Measurements from ENCODE around the gene OR52W1. TPM values are rescaled to one million over a fixed set of nuclear protein-coding genes. Genes with fewer than 3 reads are reported as not detected.
"Not testable (repeated sequence)": the region's sequence is repeated elsewhere in the genome, so short reads cannot be mapped to it uniquely, and the experiment has no call there.

Gene OR52W1
- total RNA-seq, 1 donor from 2014 or later: not detected

DNA sequence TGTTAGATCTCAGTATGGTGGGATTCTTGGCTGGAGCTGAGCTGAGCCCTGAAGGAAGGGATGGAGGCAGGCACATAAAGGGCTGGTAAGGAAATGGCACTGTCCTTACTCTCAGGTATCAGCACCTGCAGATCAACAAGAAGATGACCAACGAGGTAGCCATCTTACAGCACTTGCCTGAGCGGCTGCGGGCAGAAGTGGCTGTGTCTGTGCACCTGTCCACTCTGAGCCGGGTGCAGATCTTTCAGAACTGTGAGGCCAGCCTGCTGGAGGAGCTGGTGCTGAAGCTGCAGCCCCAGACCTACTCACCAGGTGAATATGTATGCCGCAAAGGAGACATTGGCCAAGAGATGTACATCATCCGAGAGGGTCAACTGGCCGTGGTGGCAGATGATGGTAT, 42.3 kb downstream of the OR52W1 start:
- no peak for ATAC-seq
- no peak for DNase-seq (ENCODE audit: missing footprints)
- intact Hi-C loops (cut with DNase I): no loop called here

DNA sequence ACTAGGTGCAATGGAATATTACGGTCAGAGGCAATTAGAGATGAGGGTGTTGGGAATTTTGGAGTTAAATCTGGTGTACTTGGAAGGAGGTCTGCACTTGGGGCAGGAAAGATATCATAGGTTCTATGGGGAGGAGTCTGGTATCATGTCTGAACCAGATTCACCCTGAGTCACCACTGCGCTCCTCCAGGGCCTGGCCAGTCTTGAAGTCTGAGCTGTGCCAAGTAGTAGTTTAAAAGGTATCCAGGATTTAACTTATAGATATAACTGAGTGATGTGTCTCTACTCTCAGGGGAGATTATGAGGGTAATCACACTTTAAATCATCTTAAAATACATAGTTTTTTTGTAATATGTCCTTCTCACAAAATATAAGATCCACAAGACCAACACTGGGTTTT, 46.5 kb downstream of the OR52W1 start:
- ATAC-seq (no peak), DNase-seq (ENCODE audit: missing footprints) (no peak)
- intact Hi-C loops (cut with DNase I): no loop called here

- DNase-seq (ENCODE audit: missing footprints): no peak
- intact Hi-C loops (cut with DNase I): no loop called here
Measured at GRCh38 chr11:6248248-6248647, 49.2 kb downstream of the OR52W1 start.

GRCh38 chr11:6248897-6249296, 49.9 kb downstream of the OR52W1 start:
- DNase-seq (ENCODE audit: missing footprints); intact Hi-C loops (cut with DNase I); ATAC-seq: not testable (repeated sequence)

More at GRCh38 chr11:6248248-6248647, 49.2 kb downstream of the OR52W1 start:
- no peak for ATAC-seq

Other genes starting within 250 kb of the OR52W1 start
- not detected for gene OR56A5, start 230.7 kb upstream of the OR52W1 start, total RNA-seq
- gene OR52L1, start 212.2 kb upstream of the OR52W1 start, total RNA-seq: not detected
- not detected for gene OR56A4, start 192.3 kb upstream of the OR52W1 start, total RNA-seq
- not detected for gene OR56A1, start 168.5 kb upstream of the OR52W1 start, total RNA-seq
- not detected for gene OR56B4, start 91.5 kb upstream of the OR52W1 start, total RNA-seq
- gene OR52B2, start 28.9 kb upstream of the OR52W1 start, total RNA-seq: not detected
- not detected for gene C11orf42, start 6.3 kb downstream of the OR52W1 start, total RNA-seq
- 13.3 TPM for gene FHIP1B, start 35.4 kb downstream of the OR52W1 start, total RNA-seq
- gene CNGA4, start 39.9 kb downstream of the OR52W1 start, total RNA-seq: not detected
- not detected for gene CCKBR, start 60.6 kb downstream of the OR52W1 start, total RNA-seq
- gene CAVIN3, start 121.3 kb downstream of the OR52W1 start, total RNA-seq: 42.5 TPM
- 60.6 TPM for gene SMPD1, start 191.2 kb downstream of the OR52W1 start, total RNA-seq
- gene APBB1, start 219.9 kb downstream of the OR52W1 start, total RNA-seq: 85.5 TPM
- not detected for gene HPX, start 241.8 kb downstream of the OR52W1 start, total RNA-seq

Measured in Right ventricle myocardium inferior (tissue), 1 donor.